ENCODE results near the gene KRT82. TPM values are rescaled to one million over a fixed set of nuclear protein-coding genes. Genes with fewer than 3 reads are reported as not detected.

KRT82 gene
- total RNA-seq, 2 experiments from 2014 or later = not detected

DNA sequence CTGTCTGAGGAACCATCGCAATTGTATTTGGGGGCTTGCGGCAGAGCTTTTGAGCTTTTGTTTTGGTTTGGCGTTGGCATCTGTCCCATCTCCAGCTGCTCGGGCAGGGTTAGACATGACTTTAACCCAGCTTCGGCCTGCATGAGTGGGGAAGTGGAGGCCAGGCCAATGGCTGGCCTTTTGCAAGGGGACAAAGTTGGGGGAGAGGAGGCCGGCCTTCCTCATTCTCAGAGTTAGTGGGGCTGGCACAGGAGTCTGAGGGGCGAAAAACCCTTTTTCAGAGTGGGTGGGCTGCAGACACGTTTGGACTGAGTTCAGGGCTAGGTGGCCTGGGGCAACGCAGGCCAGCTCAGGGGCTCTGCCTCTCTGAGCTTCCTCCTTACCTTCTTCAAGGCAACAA is 5.2 kb downstream of the KRT82 start:
- CTCF ChIA-PET = interaction anchor here (1.0 kb wide), 1 partner anchor 20 kb away, joined by 3 read pairs; no protein-coding TSS in a partner anchor
- no peak for DNase-seq
- intact Hi-C loops (cut with micrococcal nuclease) = no loop called here
- Mint-ChIP-seq H3K4me1 (ENCODE audit: low read depth) (peaks cover 2% of the 10 kb centered on the region), H3K4me3 (no peak overlapping the region), H3K27me3 (no peaks in the 10 kb centered on the region), H3K36me3 (no peaks in the 10 kb centered on the region), H3K27ac (no peak overlapping the region), H3K9me3 (no peaks in the 10 kb centered on the region)
- POLR2A ChIA-PET = no interaction called here

DNA sequence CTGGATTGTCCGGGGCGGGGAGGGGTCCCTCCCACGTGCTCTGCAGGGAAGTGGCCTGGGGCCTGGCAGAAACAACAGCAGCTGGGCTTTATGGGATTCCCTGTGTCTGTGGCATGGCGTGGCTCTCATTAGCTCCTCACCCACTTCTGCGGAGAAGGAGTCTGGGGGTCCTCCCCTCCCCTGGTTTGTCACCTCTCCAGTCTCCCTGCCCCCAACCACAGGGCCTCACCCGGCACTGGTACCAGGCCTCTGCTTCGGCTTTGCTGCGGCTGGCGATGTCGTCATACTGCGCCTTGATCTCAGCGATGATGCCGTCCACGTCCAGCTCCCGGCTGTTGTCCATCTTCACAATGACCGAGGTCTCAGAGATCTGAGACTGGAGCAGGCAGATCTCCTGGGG is 6.4 kb downstream of the KRT82 start:
- Mint-ChIP-seq H3K27me3 (peaks cover 4% of the 10 kb centered on the region), H3K27ac (no peak overlapping the region), H3K36me3 (no peaks in the 10 kb centered on the region), H3K9me3 (no peaks in the 10 kb centered on the region), H3K4me3 (no peak overlapping the region), H3K4me1 (ENCODE audit: low read depth) (peaks cover 2% of the 10 kb centered on the region)
- no peak for DNase-seq
- ChIA-PET POLR2A (no interaction called here), CTCF (interaction anchor here (0.5 to 2.6 kb wide), 2 partner anchors 480 to 525 kb away, joined by 6 read pairs; no protein-coding TSS in a partner anchor)
- intact Hi-C loops (cut with micrococcal nuclease) = no loop called here

DNA sequence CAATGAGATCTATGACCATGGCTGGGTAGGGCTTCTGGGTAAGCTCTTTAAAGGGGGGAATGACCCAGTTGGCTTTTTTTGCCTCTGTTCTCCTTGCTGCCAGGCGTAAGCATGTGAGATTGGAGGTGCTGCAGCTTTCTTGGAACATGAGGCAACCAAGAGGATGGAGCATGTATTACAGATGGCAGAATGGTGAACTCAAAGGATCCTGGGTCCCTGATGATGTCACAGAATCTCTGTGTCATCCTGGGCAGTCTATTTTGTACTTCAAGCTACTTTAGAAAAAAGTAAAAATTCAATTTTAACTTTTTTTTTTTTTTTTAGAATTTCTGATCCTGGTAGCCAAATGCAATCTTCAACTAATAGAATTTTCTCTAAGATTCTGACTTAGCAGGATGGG is 8.0 kb downstream of the KRT82 start:
- no peak overlapping the region for H3K4me3 Mint-ChIP-seq
- no peaks in the 10 kb centered on the region for H3K36me3 Mint-ChIP-seq
- intact Hi-C loops (cut with micrococcal nuclease) = no loop called here
- no peaks in the 10 kb centered on the region for H3K9me3 Mint-ChIP-seq
- H3K27me3 Mint-ChIP-seq = peaks cover 4% of the 10 kb centered on the region
- CTCF ChIA-PET = interaction anchor here (1.2 to 2.6 kb wide), 2 partner anchors 119 to 481 kb away, joined by 3 to 6 read pairs; no protein-coding TSS in a partner anchor
- DNase-seq = no peak
- peaks cover 2% of the 10 kb centered on the region for H3K4me1 Mint-ChIP-seq (ENCODE audit: low read depth)
- no peak overlapping the region for H3K27ac Mint-ChIP-seq
- POLR2A ChIA-PET = no interaction called here

DNA sequence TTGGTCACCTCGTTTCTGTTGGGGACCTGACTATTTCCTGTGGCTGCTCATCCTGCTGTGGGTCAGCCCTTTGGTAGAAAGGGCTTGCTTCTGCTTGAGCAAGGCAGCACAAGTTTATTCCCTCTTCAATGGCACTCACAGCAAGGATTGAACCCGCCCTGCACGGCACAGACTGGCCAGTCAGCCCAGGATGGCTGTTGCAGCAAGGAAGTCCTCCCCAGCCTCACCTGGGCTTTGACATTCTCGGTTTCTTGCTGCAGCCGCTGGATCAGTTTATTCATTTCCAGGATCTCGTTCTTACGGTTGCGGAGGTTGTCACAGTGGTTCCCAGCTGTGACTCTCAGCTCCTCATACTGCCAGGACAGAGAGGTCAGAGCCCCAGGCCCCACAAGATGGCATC is 9.5 kb downstream of the KRT82 start:
- Mint-ChIP-seq H3K27ac (no peak overlapping the region), H3K4me1 (ENCODE audit: low read depth) (peaks cover 2% of the 10 kb centered on the region), H3K36me3 (no peaks in the 10 kb centered on the region), H3K27me3 (peaks cover 4% of the 10 kb centered on the region), H3K9me3 (no peaks in the 10 kb centered on the region), H3K4me3 (no peak overlapping the region)
- ChIA-PET POLR2A (no interaction called here), CTCF (interaction anchor here (1.2 kb wide), 1 partner anchor 483 kb away, joined by 3 read pairs; no protein-coding TSS in a partner anchor)
- intact Hi-C loops (cut with micrococcal nuclease) = no loop called here
- DNase-seq = no peak

DNA sequence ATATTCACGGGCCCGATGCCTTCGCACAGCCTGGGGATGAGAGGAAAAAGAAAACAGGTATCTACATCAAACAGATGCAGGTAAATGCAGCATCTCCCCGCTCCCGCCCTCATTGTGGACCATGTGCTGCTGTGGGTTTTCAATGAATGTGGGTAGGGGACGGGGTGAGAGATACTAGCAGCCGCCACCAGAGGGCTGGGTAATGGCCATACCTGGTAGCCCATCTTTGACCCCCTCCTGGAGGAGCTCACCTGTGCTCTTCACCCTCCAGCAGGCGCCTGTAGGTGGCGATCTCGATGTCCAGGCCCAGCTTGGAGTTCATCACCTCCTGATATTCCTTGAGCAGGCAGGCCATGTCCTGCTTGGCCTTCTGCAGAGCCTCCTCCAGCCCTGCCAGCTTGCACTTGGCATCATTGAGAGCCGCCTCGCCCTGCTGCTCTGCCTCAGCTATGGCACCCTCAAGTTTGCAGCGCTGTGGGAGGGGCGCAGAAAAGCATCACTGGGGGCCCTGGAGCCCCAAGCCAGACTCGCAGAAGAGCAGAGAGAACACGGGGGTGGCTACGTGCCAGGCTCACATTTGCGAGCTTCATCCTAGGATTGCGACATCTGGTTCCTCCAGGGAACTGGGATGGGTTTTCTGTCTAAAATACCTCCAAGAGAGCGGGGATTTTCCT is 10.2 kb downstream of the KRT82 start:
- H3K4me3 Mint-ChIP-seq = no peak overlapping the region
- POLR2A ChIA-PET = no interaction called here
- H3K9me3 Mint-ChIP-seq = no peaks in the 10 kb centered on the region
- H3K27ac Mint-ChIP-seq = no peak overlapping the region
- intact Hi-C loops (cut with micrococcal nuclease) = no loop called here
- H3K36me3 Mint-ChIP-seq = no peaks in the 10 kb centered on the region
- DNase-seq = peak; percentile 18
- H3K27me3 Mint-ChIP-seq = peaks cover 4% of the 10 kb centered on the region
- CTCF ChIA-PET = interaction anchor here (0.5 to 1.2 kb wide), 5 partner anchors 22 to 484 kb away, joined by 3 read pairs; no protein-coding TSS in a partner anchor
- H3K4me1 Mint-ChIP-seq (ENCODE audit: low read depth) = peaks cover 2% of the 10 kb centered on the region

DNA sequence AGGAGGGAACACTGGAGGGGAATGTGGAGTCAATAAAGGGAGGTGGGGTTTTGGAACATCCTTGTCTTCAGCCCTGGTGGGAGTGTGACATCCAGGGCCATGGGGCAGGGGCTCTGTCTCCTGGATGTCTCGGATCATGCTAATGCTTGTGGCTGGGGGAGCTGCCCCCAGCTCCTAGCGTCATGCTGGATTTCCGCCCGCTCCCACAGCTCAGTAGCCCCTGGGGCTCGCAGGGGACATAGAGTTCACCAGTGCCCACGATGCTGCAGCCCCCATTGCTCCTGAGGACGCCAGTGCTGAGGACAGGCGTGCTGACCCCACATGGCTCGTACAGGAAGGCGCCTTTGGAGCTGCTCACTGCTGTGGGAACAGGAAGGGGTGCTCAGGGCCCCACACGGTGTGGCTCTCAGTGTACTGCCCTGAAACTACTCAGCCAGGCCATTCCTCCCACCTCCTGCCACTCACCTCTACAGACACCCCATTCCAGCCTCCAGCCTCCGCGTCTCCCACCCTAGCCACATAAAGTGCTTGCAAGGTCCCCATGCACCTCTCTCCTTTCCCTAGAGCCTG is 11.2 kb downstream of the KRT82 start:
- ChIA-PET CTCF (interaction anchor here (0.8 to 1.2 kb wide), 2 partner anchors 33 kb away, joined by 3 read pairs; no protein-coding TSS in a partner anchor), POLR2A (no interaction called here)
- peaks cover 4% of the 10 kb centered on the region for H3K27me3 Mint-ChIP-seq
- no peak overlapping the region for H3K27ac Mint-ChIP-seq
- H3K4me3 Mint-ChIP-seq = no peak overlapping the region
- DNase-seq = no peak
- H3K9me3 Mint-ChIP-seq = no peaks in the 10 kb centered on the region
- intact Hi-C loops (cut with micrococcal nuclease) = no loop called here
- H3K36me3 Mint-ChIP-seq = no peaks in the 10 kb centered on the region
- H3K4me1 Mint-ChIP-seq (ENCODE audit: low read depth) = peaks cover 2% of the 10 kb centered on the region

DNA sequence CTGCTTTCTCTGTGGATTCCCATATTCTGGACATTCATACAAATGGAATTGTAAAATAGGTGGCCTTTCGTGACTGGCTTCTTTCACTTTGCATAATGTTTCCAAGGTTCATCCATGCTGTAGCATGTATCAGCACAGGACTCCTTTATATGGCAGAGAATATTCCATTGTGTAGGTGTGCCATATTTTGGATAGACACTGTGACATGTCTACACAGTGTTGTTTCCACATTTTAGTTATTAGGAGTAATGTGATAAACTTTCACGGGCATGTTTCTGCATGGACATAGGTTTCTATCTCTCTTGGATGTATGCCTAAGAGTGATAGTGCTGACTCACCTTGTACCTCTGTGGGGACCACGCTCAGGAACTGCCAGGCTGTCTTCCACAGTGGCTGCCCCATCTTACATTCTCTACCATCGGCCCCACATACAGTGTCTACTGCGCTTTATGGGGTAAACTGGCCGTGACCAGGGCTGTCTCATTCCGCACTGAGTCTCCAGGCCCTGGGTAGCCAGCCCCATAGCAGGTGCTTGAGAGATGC is 13.6 kb downstream of the KRT82 start:
- no peaks in the 10 kb centered on the region for H3K36me3 Mint-ChIP-seq
- no peaks in the 10 kb centered on the region for H3K4me1 Mint-ChIP-seq (ENCODE audit: low read depth)
- ChIA-PET POLR2A (interaction anchor here (1.1 kb wide), 1 partner anchor 9 kb away, joined by 5 read pairs; no protein-coding TSS in a partner anchor), CTCF (no interaction called here)
- no peak for DNase-seq
- H3K9me3 Mint-ChIP-seq = no peaks in the 10 kb centered on the region
- H3K27ac Mint-ChIP-seq = no peak overlapping the region
- intact Hi-C loops (cut with micrococcal nuclease) = no loop called here
- H3K4me3 Mint-ChIP-seq = no peak overlapping the region
- H3K27me3 Mint-ChIP-seq = peaks cover 7% of the 10 kb centered on the region

DNA sequence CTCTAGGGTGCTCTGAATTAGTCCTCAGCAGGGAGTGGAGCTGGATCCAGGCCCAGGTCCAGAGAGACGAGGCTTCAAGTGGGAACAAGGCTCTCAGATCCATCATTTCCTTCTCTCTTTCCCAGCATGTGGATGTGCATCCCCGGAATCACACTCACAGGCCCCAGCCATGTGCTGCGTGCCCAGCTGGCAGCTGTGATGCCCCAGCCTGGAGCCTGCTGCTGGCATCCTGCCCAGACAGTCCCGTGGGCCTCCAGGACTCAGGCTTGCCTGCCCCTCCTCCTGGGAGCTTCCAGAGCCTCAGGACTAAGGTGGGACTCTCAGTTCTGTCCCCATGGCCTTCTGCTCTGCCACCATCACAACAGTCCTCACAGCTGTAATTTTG is 14.5 kb downstream of the KRT82 start:
- peaks cover 7% of the 10 kb centered on the region for H3K27me3 Mint-ChIP-seq
- no peak for DNase-seq
- ChIA-PET CTCF (interaction anchor here (0.8 to 1.0 kb wide), 2 partner anchors 487 to 488 kb away, joined by 3 read pairs; no protein-coding TSS in a partner anchor), POLR2A (interaction anchor here (1.1 kb wide), 1 partner anchor 10 kb away, joined by 5 read pairs; no protein-coding TSS in a partner anchor)
- H3K4me3 Mint-ChIP-seq = no peak overlapping the region
- intact Hi-C loops (cut with micrococcal nuclease) = no loop called here
- H3K36me3 Mint-ChIP-seq = no peaks in the 10 kb centered on the region
- no peaks in the 10 kb centered on the region for H3K4me1 Mint-ChIP-seq (ENCODE audit: low read depth)
- H3K27ac Mint-ChIP-seq = no peak overlapping the region
- H3K9me3 Mint-ChIP-seq = no peaks in the 10 kb centered on the region

DNA sequence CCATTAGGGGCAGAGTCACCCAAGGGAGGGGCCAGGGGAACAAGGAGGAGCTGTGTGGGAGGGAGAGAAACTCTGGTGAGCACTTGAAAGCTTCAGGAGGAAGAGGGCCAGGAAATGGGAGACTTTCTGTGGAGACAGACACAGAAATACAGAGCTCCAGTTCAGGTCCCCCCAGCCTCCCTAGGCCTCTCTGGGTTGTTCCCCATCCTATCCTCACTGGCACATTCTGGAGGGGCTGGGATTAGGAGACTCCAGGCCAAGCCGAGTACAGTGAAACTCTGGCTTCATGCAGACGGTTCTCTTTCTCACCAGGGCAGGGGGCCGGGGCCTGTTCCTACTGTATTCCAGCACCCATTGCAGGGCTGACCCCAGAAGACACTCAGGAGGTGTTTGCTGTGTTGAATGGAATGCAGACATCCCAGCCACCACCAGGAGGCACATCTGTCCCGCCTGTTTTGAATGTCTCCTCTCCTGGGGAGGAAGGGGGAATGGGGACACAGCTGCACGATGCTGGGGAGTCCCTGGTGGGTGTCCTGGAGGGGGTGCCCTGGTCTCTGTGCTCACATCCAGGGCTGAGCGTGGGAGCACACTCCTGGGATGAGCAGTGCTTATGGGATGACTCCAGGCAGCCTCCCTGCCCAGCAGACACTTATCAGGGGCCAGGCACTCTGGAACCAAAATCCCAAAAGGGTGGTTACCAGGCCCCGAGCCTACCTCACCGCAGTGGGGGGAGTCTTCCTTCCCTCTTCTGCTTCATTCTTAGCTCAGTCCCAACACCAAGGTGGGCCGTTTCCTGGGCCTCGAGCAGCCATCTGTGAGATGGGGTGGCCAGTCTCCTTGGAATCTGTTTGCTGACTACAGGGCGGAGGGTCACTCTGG is 15.2 kb downstream of the KRT82 start:
- Mint-ChIP-seq H3K27me3 (peaks cover 7% of the 10 kb centered on the region), H3K9me3 (no peaks in the 10 kb centered on the region), H3K4me1 (ENCODE audit: low read depth) (no peaks in the 10 kb centered on the region), H3K36me3 (no peaks in the 10 kb centered on the region), H3K4me3 (no peak overlapping the region), H3K27ac (no peak overlapping the region)
- peak; percentile 12 for DNase-seq
- ChIA-PET POLR2A (no interaction called here), CTCF (interaction anchor here (1.0 kb wide), 1 partner anchor 489 kb away, joined by 3 read pairs; no protein-coding TSS in a partner anchor)
- intact Hi-C loops (cut with micrococcal nuclease) = no loop called here

DNA sequence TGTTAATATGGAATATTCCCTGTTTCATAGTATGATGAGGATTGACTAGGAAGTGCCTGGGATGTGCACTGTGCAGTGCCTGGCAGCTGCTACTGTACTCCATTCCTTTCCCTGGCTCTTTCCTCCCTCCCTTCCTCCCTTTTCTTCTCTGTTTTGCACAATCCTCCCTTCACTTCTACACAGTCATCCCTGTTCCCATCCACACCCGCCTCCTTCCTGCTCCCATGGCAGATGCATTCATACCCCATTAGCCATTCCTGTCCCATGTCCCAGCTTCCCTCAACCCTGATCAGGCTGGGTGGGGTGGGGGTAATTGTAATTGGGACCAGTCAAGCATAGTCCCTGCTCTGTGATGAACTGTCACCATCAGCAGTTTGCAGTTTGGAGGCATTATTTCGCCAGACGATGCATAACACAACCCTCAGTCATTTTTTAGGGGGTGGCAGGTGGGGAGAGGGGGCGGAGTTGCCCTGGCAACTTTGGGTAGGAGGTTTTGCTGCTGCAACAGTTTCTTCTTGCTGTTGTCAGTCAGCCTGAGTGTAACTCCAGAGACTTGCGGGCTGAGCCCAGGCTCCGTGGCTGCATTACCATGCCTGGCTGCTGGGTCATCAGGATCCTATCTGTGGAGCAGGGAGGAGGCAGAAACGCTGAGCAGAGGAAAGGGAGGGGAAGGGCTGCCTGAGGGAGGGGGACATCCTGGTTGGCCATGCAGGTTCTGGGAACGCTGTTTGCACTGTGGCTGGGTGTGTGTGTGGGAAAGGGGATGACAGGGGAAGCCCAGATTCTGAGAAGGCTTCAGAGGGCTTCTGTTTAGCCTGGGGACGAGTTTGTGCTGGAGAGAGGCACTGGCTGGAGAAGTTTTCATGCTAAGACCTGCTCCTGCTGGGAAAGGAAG is 16.6 kb downstream of the KRT82 start:
- ChIA-PET CTCF (no interaction called here), POLR2A (no interaction called here)
- Mint-ChIP-seq H3K27ac (no peak overlapping the region), H3K27me3 (peaks cover 3% of the 10 kb centered on the region), H3K4me1 (ENCODE audit: low read depth) (no peaks in the 10 kb centered on the region), H3K9me3 (no peaks in the 10 kb centered on the region), H3K4me3 (no peak overlapping the region), H3K36me3 (no peaks in the 10 kb centered on the region)
- no peak for DNase-seq
- intact Hi-C loops (cut with micrococcal nuclease) = no loop called here

DNA sequence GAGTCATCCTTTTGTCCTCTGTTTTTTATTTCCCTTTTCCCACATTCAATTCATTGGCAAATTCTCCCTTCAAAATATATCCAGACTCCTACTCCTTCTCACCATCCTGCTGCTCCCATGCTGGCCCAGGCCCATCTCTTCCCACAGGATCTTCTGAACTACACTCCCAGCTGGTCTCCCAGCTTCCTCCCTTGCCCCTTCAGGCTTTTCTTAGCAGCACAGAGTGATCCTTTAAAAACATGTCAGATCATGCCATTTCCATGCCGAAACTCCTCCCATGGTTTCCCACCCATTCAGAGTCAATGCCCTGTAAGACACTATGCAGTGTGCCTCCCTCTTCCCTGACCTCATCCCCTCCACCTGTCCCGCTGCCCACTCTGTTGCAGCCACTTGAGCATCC is 18.3 kb downstream of the KRT82 start:
- Mint-ChIP-seq H3K27ac (no peak overlapping the region), H3K27me3 (peaks cover 3% of the 10 kb centered on the region), H3K9me3 (no peaks in the 10 kb centered on the region), H3K4me3 (no peak overlapping the region), H3K36me3 (no peaks in the 10 kb centered on the region), H3K4me1 (ENCODE audit: low read depth) (peaks cover 3% of the 10 kb centered on the region)
- intact Hi-C loops (cut with micrococcal nuclease) = no loop called here
- CTCF ChIA-PET = interaction anchor here (0.7 to 1.1 kb wide), 3 partner anchors 14 to 109 kb away, joined by 3 read pairs; no protein-coding TSS in a partner anchor
- no peak for DNase-seq
- POLR2A ChIA-PET = no interaction called here

All from activated CD4-positive, alpha-beta memory T cell treated with anti-CD3 and anti-CD28 coated beads for 36 hours (primary cell).